Measurements from ENCODE around the gene C6orf89.

- TF ChIP-seq EZH2phosphoT487 (IDR thresholded peaks at IDR 0.05; ENCODE audit: borderline replicate concordance) (no peak), CTCF (conservative IDR thresholded peaks at IDR 0.05; ENCODE audit: low read length) (no peak)
Observed at GRCh38 chr6:36924131-36924530, 38.4 kb downstream of the C6orf89 start.

Measured in Loucy (cell line).